T-cell (primary cell): ENCODE data around the gene SLC41A3. TPM values are rescaled to one million over a fixed set of nuclear protein-coding genes. Genes with fewer than 3 reads are reported as not detected.

Experiments
- total RNA-seq, 35 experiments: library from RNA in 6 of 35; stranded (reverse) in 6 of 35; fragments of 120-200 nt in 1 of 35; gene quantifications; one replicate each; pipeline versions ENCODE4 v1.2.1 to v1.2.4 and lab custom pipeline; 2013 to 2026

The SLC41A3 gene
- total RNA-seq, 5 donors from 2014 or later (not counting 1 experiment from before 2014, with no cell fraction given): 24.8 to 38.6 (median 34.5) TPM

Other genes starting within 250 kb of the SLC41A3 start
- not detected for gene ROPN1B, start 114.9 kb downstream of the SLC41A3 start, total RNA-seq
- 1 to 10 TPM in 1 of 5 donors, under 1 TPM in 2, not detected in 2; 0.19 to 1.6 (median 0.20) TPM for gene ALDH1L1, start 96.5 kb upstream of the SLC41A3 start, total RNA-seq